ENCODE measurements around the gene PDGFB. TPM values are rescaled to one million over a fixed set of nuclear protein-coding genes. Genes with fewer than 3 reads are reported as not detected.

PDGFB gene
- total RNA-seq, 1 experiment from 2014 or later = 9.2 TPM

GRCh38 chr22:39225591-39225990 lies 19.2 kb downstream of the PDGFB start:
- no peak for TF ChIP-seq CBFB (CRISPR knock-in tag; IDR thresholded peaks at IDR 0.05; ENCODE audit: low read depth)
- no peak for TF ChIP-seq FOXP1 (CRISPR knock-in tag; IDR thresholded peaks at IDR 0.05; ENCODE audit: borderline replicate concordance)
- no peak for TF ChIP-seq ZNF219 (CRISPR knock-in tag; IDR thresholded peaks at IDR 0.05; ENCODE audit: borderline replicate concordance)
- TF ChIP-seq E2F4 (CRISPR knock-in tag; IDR thresholded peaks at IDR 0.05; ENCODE audit: borderline replicate concordance, low read depth) = no peak
- no peak for TF ChIP-seq IRF2 (CRISPR knock-in tag; IDR thresholded peaks at IDR 0.05; ENCODE audit: borderline replicate concordance, low read depth)
- TF ChIP-seq SMAD3 (CRISPR knock-in tag; IDR thresholded peaks at IDR 0.05; ENCODE audit: borderline replicate concordance) = no peak
- no peak for TF ChIP-seq ZNF416 (CRISPR knock-in tag; IDR thresholded peaks at IDR 0.05)
- TF ChIP-seq ATF6 (CRISPR knock-in tag; IDR thresholded peaks at IDR 0.05) = no peak
- TF ChIP-seq TP53 (CRISPR knock-in tag; IDR thresholded peaks at IDR 0.05) = no peak
- no peak for TF ChIP-seq NFE2L1 (CRISPR knock-in tag; IDR thresholded peaks at IDR 0.05)
- TF ChIP-seq ZNF423 (CRISPR knock-in tag; IDR thresholded peaks at IDR 0.05) = no peak
- H3K27me3 Mint-ChIP-seq (ENCODE audit: low read depth) = peaks cover 6% of the 10 kb centered on the region
- peaks cover 23% of the 10 kb centered on the region for H3K4me1 Mint-ChIP-seq
- no peak for ATAC-seq
- CTCF ChIA-PET = no interaction called here
- POLR2A ChIA-PET = no interaction called here
- H3K4me3 Mint-ChIP-seq = no peak overlapping the region
- DNase-seq (ENCODE audit: low spot score) = no peak
- H3K27ac Mint-ChIP-seq = no peak overlapping the region
- no peaks in the 10 kb centered on the region for H3K9me3 Mint-ChIP-seq
- peaks cover 16% of the 10 kb centered on the region for H3K36me3 Mint-ChIP-seq

- ChIA-PET CTCF (no interaction called here), POLR2A (no interaction called here)
- no peak for ATAC-seq
- Mint-ChIP-seq H3K9me3 (peaks cover 7% of the 10 kb centered on the region), H3K4me1 (peaks cover 17% of the 10 kb centered on the region), H3K4me3 (no peak overlapping the region), H3K27ac (no peak overlapping the region; the same call in 1 of the 2 replicates), H3K36me3 (peaks cover 16% of the 10 kb centered on the region), H3K27me3 (ENCODE audit: low read depth) (peaks cover 4% of the 10 kb centered on the region)
- no peak for TF ChIP-seq HMGXB4 (CRISPR knock-in tag; IDR thresholded peaks at IDR 0.05)
- TF ChIP-seq AFF4 (CRISPR knock-in tag; IDR thresholded peaks at IDR 0.05; ENCODE audit: borderline replicate concordance) = no peak
- TF ChIP-seq CBFB (CRISPR knock-in tag; IDR thresholded peaks at IDR 0.05; ENCODE audit: low read depth) = no peak
- DNase-seq (ENCODE audit: low spot score) = no peak
Measured at GRCh38 chr22:39224550-39224949, 20.2 kb downstream of the PDGFB start.

Measured in WTC11 (cell line).